HFF-Myc (cell line): ENCODE data around the gene EPAS1.

Source experiments
- DNase-seq: peaks from one replicate; pipeline ENCODE4 v3.0.0-alpha.2; 2011; ENCODE audit warnings: low read depth; ENCODE audit errors: extremely low read depth
- H3K4me3 ChIP-seq: replicated peaks from 2 replicates; pipeline ENCODE4 v1.5.1; 2011; ENCODE audit warnings: low read depth, mild to moderate bottlenecking, control low read depth, low read length
- CTCF ChIP-seq: IDR thresholded peaks from 2 replicates; pipeline ENCODE4 v1.5.1; 2012; ENCODE audit warnings: mild to moderate bottlenecking, low read depth, low read length, control low read depth; ENCODE audit errors: missing control alignments

EPAS1 gene

GRCh38 chr2:46404181-46404759 is 107.1 kb downstream of the EPAS1 start:
- no peak for TF ChIP-seq CTCF
- H3K4me3 ChIP-seq, result no peak overlapping the region
- DNase-seq, result no peak

GRCh38 chr2:46407852-46408455 is 110.7 kb downstream of the EPAS1 start:
- DNase-seq, result no peak
- no peak for TF ChIP-seq CTCF
- no peak overlapping the region for H3K4me3 ChIP-seq

- no peak for TF ChIP-seq CTCF
- no peak for DNase-seq
- H3K4me3 ChIP-seq, result no peak overlapping the region
Measured at GRCh38 chr2:46409756-46410155, 112.5 kb downstream of the EPAS1 start.

GRCh38 chr2:46410273-46411244 is 113.4 kb downstream of the EPAS1 start:
- no peak for DNase-seq
- no peak for TF ChIP-seq CTCF
- no peak overlapping the region for H3K4me3 ChIP-seq

- DNase-seq, result no peak
- no peak for TF ChIP-seq CTCF
- no peak overlapping the region for H3K4me3 ChIP-seq
Measured at GRCh38 chr2:46411245-46411641, 114.0 kb downstream of the EPAS1 start.

GRCh38 chr2:46411985-46412384 is 114.8 kb downstream of the EPAS1 start:
- DNase-seq, result no peak
- no peak overlapping the region for H3K4me3 ChIP-seq
- no peak for TF ChIP-seq CTCF
